Neural progenitor cell (in vitro differentiated cells): ENCODE data around the gene MYL5. TPM values are rescaled to one million over a fixed set of nuclear protein-coding genes. Genes with fewer than 3 reads are reported as not detected.
"Not testable (repeated sequence)": the region's sequence is repeated elsewhere in the genome, so short reads cannot be mapped to it uniquely, and the experiment has no call there.

ENCODE experiments used
- DNase-seq: peaks from one replicate; pipeline ENCODE4 v3.0.0-alpha.2; 2016; ENCODE audit warnings: low spot score
- H2AFZ ChIP-seq: fragments of 200-600 bp; sonication (generic); replicated peaks from 2 replicates; pipeline ENCODE4 v1.6.1; 2016; ENCODE audit warnings: antibody characterized with exemption
- H3F3A ChIP-seq: fragments of 200-600 bp; sonication (generic); 2 replicates; pipeline ENCODE4 v1.6.1; 2016; ENCODE audit warnings: antibody characterized with exemption, low read depth
- H3K27ac ChIP-seq: fragments of 200-600 bp; sonication (generic); 2 replicates; pipeline ENCODE4 v1.5.1; 2016; ENCODE audit warnings: mild to moderate bottlenecking
- H3K27me3 ChIP-seq: fragments of 200-600 bp; sonication (generic); 2 replicates; pipeline ENCODE4 v1.6.1; 2016; ENCODE audit warnings: mild to moderate bottlenecking, moderate library complexity
- H3K36me3 ChIP-seq: fragments of 200-600 bp; sonication (generic); 2 replicates; pipeline ENCODE4 v1.5.1; 2016
- H3K4me1 ChIP-seq: fragments of 200-600 bp; sonication (generic); 2 replicates; pipeline ENCODE4 v1.6.1; 2016; ENCODE audit warnings: mixed run types
- H3K4me2 ChIP-seq: fragments of 200-600 bp; sonication (generic); 2 replicates; pipeline ENCODE4 v1.6.1; 2016
- H3K4me3 ChIP-seq: fragments of 200-600 bp; sonication (generic); 2 replicates; pipeline ENCODE4 v1.5.1; 2016
- H3K79me2 ChIP-seq: fragments of 200-600 bp; sonication (generic); 2 replicates; pipeline ENCODE4 v1.6.1; 2016; ENCODE audit warnings: low read depth
- H3K9ac ChIP-seq: fragments of 200-600 bp; sonication (generic); 2 replicates; pipeline ENCODE4 v1.6.1; 2016
- H3K9me3 ChIP-seq: fragments of 200-600 bp; sonication (generic); 2 replicates; pipeline ENCODE4 v1.5.1; 2016; ENCODE audit warnings: low read depth
- H4K20me1 ChIP-seq: fragments of 200-600 bp; sonication (generic); 2 replicates; pipeline ENCODE4 v1.6.1; 2016; ENCODE audit warnings: low read depth
- H3K27ac Mint-ChIP-seq: 3 replicates; pipeline ENCODE4 v1.8.0; 2021; ENCODE audit warnings: mixed read lengths
- H3K27me3 Mint-ChIP-seq: 2 replicates; pipeline ENCODE4 v1.8.0; 2022; ENCODE audit warnings: low read depth, mild to moderate bottlenecking, inconsistent platforms, moderate library complexity, mixed read lengths; ENCODE audit not compliant: insufficient read depth
- H3K36me3 Mint-ChIP-seq: 3 replicates; pipeline ENCODE4 v1.8.0; 2021; ENCODE audit warnings: mixed read lengths
- H3K4me1 Mint-ChIP-seq: 3 replicates; pipeline ENCODE4 v1.8.0; 2021; ENCODE audit warnings: mixed read lengths
- H3K4me3 Mint-ChIP-seq: 3 replicates; pipeline ENCODE4 v1.8.0; 2021; ENCODE audit warnings: mild to moderate bottlenecking, moderate library complexity, mixed read lengths
- H3K9me3 Mint-ChIP-seq: 3 replicates; pipeline ENCODE4 v1.8.0; 2020; ENCODE audit warnings: mixed read lengths
- CTCF ChIP-seq: fragments of 200-600 bp; sonication (generic); IDR thresholded peaks from 2 replicates; pipeline ENCODE4 v1.5.1; 2017; ENCODE audit warnings: antibody characterized with exemption, mild to moderate bottlenecking
- EZH2 ChIP-seq: fragments of 200-600 bp; sonication (generic); IDR thresholded peaks from 2 replicates; pipeline ENCODE4 v1.6.1; 2017; ENCODE audit warnings: antibody characterized with exemption, mild to moderate bottlenecking, moderate library complexity
- EZH2phosphoT487 ChIP-seq: fragments of 200-600 bp; sonication (generic); IDR thresholded peaks from 2 replicates; pipeline ENCODE4 v1.6.1; 2017; ENCODE audit warnings: antibody characterized with exemption
- total RNA-seq: library from RNA; depleted of rRNA; stranded (reverse); fragments of >200 nt; gene quantifications from 2 replicates; pipeline ENCODE4 v1.2.3, GENCODE V29; 2015; ENCODE audit warnings: low replicate concordance

MYL5 gene
- total RNA-seq, 1 donor from 2014 or later: 0.21 TPM

- Histone ChIP-seq H3K27ac (no peak overlapping the region), H3K36me3 (no peaks in the 10 kb centered on the region), H3K27me3 (peaks cover 3% of the 10 kb centered on the region), H3K4me2 (peak overlapping the region; percentile 70), H3K79me2 (no peaks in the 10 kb centered on the region), H3K4me3 (peak overlapping the region; percentile 39), H2AFZ (peak overlapping the region; percentile 45), H4K20me1 (no peaks in the 10 kb centered on the region), H3K4me1 (peaks cover 9% of the 10 kb centered on the region), H3K9ac (no peak overlapping the region), H3K9me3 (no peaks in the 10 kb centered on the region), H3F3A (no peaks in the 10 kb centered on the region)
- TF ChIP-seq CTCF (no peak), EZH2phosphoT487 (no peak), EZH2 (no peak)
- Mint-ChIP-seq H3K4me3 (no peak overlapping the region), H3K9me3 (peaks cover 3% of the 10 kb centered on the region), H3K27ac (no peak overlapping the region), H3K4me1 (peaks cover 9% of the 10 kb centered on the region), H3K36me3 (no peaks in the 10 kb centered on the region), H3K27me3 (peaks cover 19% of the 10 kb centered on the region)
- no peak for DNase-seq
These were observed 15.4 kb downstream of the MYL5 start for GRCh38 chr4:689723-690122.

GRCh38 chr4:692771-693554 is 18.6 kb downstream of the MYL5 start:
- H3K27me3 Mint-ChIP-seq: peaks cover 11% of the 10 kb centered on the region
- Histone ChIP-seq H4K20me1 (no peaks in the 10 kb centered on the region), H3K36me3 (no peaks in the 10 kb centered on the region), H3K9ac (no peak overlapping the region), H3F3A (no peaks in the 10 kb centered on the region), H2AFZ (no peak overlapping the region), H3K9me3 (no peaks in the 10 kb centered on the region), H3K27me3 (peaks cover 3% of the 10 kb centered on the region), H3K4me3 (no peak overlapping the region), H3K27ac (no peak overlapping the region), H3K4me2 (no peak overlapping the region), H3K4me1 (peaks cover 9% of the 10 kb centered on the region), H3K79me2 (no peaks in the 10 kb centered on the region)
- H3K4me1 Mint-ChIP-seq: peaks cover 3% of the 10 kb centered on the region
- H3K27ac Mint-ChIP-seq: no peak overlapping the region
- H3K9me3 Mint-ChIP-seq: no peaks in the 10 kb centered on the region
- no peak overlapping the region for H3K4me3 Mint-ChIP-seq
- H3K36me3 Mint-ChIP-seq: no peaks in the 10 kb centered on the region
- no peak for TF ChIP-seq EZH2phosphoT487
- no peak for TF ChIP-seq EZH2
- TF ChIP-seq CTCF: no peak
- peak; percentile 5 for DNase-seq

GRCh38 chr4:694341-694940 is 20.1 kb downstream of the MYL5 start:
- H3K27me3 Mint-ChIP-seq: peaks cover 15% of the 10 kb centered on the region
- H3K36me3 ChIP-seq, H3K9me3 Mint-ChIP-seq, H3F3A ChIP-seq, H3K36me3 Mint-ChIP-seq, H3K4me1 ChIP-seq, H3K79me2 ChIP-seq, H3K4me3 ChIP-seq, DNase-seq, H3K27ac ChIP-seq, H3K27me3 ChIP-seq, H4K20me1 ChIP-seq, H3K9ac ChIP-seq, H3K4me3 Mint-ChIP-seq, H3K4me1 Mint-ChIP-seq, H3K4me2 ChIP-seq, H3K9me3 ChIP-seq, H3K27ac Mint-ChIP-seq: not testable (repeated sequence)
- peak overlapping the region; percentile 47 for H2AFZ ChIP-seq
